Tibial nerve (tissue), 3 donors: Measurements from ENCODE around the gene SUPT3H.

ENCODE experiments used
- CTCF ChIP-seq, 5 experiments: fragments of 200-600 bp in 3 of 5; fragments of 450-650 bp in 2 of 5; sonication (generic) in 3 of 5; IDR thresholded peaks; one replicate each; pipeline ENCODE4 v1.5.1; 2016 to 2019; ENCODE audit warnings: antibody characterized with exemption in 5 of 5, mild to moderate bottlenecking in 3 of 5, moderate library complexity in 2 of 5
- POLR2A ChIP-seq, 2 donors: fragments of 450-650 bp; IDR thresholded peaks; one replicate each; pipeline ENCODE4 v1.6.1; 2017; ENCODE audit warnings: antibody characterized with exemption in 2 of 2, mild to moderate bottlenecking in 2 of 2, moderate library complexity in 2 of 2

GRCh38 chr6:45006893-45007292, 370.8 kb downstream of the SUPT3H start:
- TF ChIP-seq POLR2A (IDR thresholded peaks at IDR 0.05) (no peak), CTCF (IDR thresholded peaks at IDR 0.05) (no peak)
